ENCODE results near the gene SGCG. TPM values are rescaled to one million over a fixed set of nuclear protein-coding genes. Genes with fewer than 3 reads are reported as not detected.
A peak's percentile ranks its signal among the peaks of the same experiment; 100 is the strongest.

The SGCG gene
- total and polyA plus RNA-seq, 11 donors: 27.9 to 181 (median 119) TPM

DNA sequence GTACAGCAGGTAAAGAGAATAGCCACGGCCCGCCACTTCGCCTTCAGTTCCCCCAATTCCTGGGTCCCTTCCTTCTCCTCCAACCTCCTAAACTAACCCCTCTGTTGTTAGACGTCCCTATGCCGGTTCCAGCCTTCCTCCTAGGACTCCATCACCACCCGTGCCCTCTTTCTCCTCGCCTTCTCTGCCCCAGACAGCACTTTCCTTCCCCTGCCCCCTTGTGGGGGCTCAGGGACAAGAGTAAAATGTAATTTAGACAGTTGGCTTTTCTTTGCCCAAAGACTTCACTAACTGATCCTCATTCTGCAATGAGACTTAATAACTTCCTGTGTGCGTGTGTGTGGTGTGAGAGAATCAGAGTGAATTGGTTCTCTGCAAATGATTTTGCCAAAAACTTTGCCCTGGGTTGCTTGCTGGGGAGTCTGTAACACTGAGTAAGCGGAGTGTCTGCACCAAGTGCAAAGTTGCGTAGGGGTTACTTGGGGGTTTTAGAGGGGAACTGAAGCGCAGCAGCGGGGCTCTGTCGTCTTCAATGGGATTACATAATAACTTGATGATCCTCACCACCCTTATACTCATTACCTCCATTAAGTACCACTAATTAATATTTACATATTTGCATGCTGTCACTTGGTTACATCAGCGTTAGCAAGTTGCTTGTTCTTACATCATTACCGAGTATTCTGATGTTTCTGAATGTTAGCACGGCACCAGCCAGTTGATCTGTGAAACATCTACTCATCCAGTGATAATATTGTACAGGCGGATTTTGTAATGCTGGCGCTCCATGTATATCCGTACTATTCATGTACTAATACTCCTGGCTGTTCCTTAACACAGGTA lies 19.9 kb upstream of the SGCG start:
- 44 to 46% (median 45%) methylated on average over 19 of the region's 19 CpGs for WGBS, 4 donors
- Histone ChIP-seq H3K4me3 (peak overlapping the region in 9 of 12 donors; percentile 41 to 59 (median 49)), H3K36me3 (no peaks in the 10 kb centered on the region), H3K27ac (no peak overlapping the region), H3K4me1 (peaks cover 0 to 13% (median 0%) of the 10 kb centered on the region in 12 donors), H3K27me3 (peaks cover 0 to 22% (median 0%) of the 10 kb centered on the region in 9 donors), H3K9me3 (no peaks in the 10 kb centered on the region)
- ATAC-seq (no peak), DNase-seq (no peak)
- intact Hi-C loops (cut with DNase I): no loop called here
- TF ChIP-seq, protein P1, sequence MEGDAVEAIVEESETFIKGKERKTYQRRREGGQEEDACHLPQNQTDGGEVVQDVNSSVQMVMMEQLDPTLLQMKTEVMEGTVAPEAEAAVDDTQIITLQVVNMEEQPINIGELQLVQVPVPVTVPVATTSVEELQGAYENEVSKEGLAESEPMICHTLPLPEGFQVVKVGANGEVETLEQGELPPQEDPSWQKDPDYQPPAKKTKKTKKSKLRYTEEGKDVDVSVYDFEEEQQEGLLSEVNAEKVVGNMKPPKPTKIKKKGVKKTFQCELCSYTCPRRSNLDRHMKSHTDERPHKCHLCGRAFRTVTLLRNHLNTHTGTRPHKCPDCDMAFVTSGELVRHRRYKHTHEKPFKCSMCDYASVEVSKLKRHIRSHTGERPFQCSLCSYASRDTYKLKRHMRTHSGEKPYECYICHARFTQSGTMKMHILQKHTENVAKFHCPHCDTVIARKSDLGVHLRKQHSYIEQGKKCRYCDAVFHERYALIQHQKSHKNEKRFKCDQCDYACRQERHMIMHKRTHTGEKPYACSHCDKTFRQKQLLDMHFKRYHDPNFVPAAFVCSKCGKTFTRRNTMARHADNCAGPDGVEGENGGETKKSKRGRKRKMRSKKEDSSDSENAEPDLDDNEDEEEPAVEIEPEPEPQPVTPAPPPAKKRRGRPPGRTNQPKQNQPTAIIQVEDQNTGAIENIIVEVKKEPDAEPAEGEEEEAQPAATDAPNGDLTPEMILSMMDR (IDR thresholded peaks at IDR 0.05): peak in 2 of 12 donors; percentile 24 to 29
- no peak for TF ChIP-seq POLR2A (IDR thresholded peaks at IDR 0.05)

DNA sequence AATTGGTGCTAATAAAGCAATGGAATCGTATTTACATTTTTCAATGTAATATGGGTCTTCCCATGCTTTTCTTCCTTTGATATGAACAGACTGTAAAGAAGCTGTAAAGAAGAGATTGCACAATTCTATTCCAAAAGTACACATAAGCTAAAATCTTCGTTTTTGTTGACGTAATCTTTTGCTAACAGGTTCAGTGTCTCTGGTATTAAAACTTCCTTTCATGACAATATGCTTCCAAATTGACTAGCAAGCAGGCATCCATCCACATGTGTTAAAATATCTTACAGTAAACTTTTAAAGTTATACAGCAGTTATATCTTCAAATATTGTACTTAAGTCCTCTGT lies 19.3 kb upstream of the SGCG start:
- no peaks in the 10 kb centered on the region for H3K36me3 ChIP-seq
- no peak for ATAC-seq
- no peaks in the 10 kb centered on the region for H3K9me3 ChIP-seq
- no peak overlapping the region for H3K4me3 ChIP-seq
- peaks cover 0 to 13% (median 0%) of the 10 kb centered on the region in 12 donors for H3K4me1 ChIP-seq
- WGBS, 4 donors: 73 to 84% (median 78%) methylated on average over 3 of the region's 3 CpGs
- intact Hi-C loops (cut with DNase I): no loop called here
- TF ChIP-seq POLR2A (IDR thresholded peaks at IDR 0.05): no peak
- TF ChIP-seq, protein P1 (IDR thresholded peaks at IDR 0.05): no peak
- H3K27ac ChIP-seq: no peak overlapping the region
- no peak for DNase-seq
- H3K27me3 ChIP-seq: peaks cover 0 to 22% (median 0%) of the 10 kb centered on the region in 9 donors

GRCh38 chr13:23175920-23176319 lies 4.9 kb upstream of the SGCG start:
- H3K4me3 ChIP-seq: no peak overlapping the region
- intact Hi-C loops (cut with DNase I): no loop called here
- H3K4me1 ChIP-seq: peaks cover 0 to 4% (median 0%) of the 10 kb centered on the region in 12 donors
- no peaks in the 10 kb centered on the region for H3K27me3 ChIP-seq
- ATAC-seq (no peak), DNase-seq (no peak)
- H3K9me3 ChIP-seq: peaks cover 0 to 11% (median 0%) of the 10 kb centered on the region in 12 donors
- 0 to 57% (median 1%) methylated on average over 1 of the region's 1 CpG for WGBS, 4 donors
- TF ChIP-seq, protein P1 (IDR thresholded peaks at IDR 0.05): peak in 6 of 12 donors; percentile 22 to 42 (median 26)
- no peak for TF ChIP-seq POLR2A (IDR thresholded peaks at IDR 0.05)
- no peak overlapping the region for H3K27ac ChIP-seq
- no peaks in the 10 kb centered on the region for H3K36me3 ChIP-seq

GRCh38 chr13:23182142-23182541 lies 1.4 kb downstream of the SGCG start:
- 33 to 40% (median 36%) methylated on average over 2 of the region's 2 CpGs for WGBS, 4 donors
- H3K9me3 ChIP-seq: no peaks in the 10 kb centered on the region
- peak in 2 of 4 donors; percentile 25 to 30 for ATAC-seq
- peaks cover 0 to 25% (median 4%) of the 10 kb centered on the region in 12 donors for H3K4me1 ChIP-seq
- H3K36me3 ChIP-seq: no peaks in the 10 kb centered on the region
- peak overlapping the region in 11 of 12 donors; percentile 14 to 63 (median 46) for H3K4me3 ChIP-seq
- TF ChIP-seq, protein P1 (IDR thresholded peaks at IDR 0.05): no peak
- TF ChIP-seq POLR2A (IDR thresholded peaks at IDR 0.05): no peak
- H3K27ac ChIP-seq: peak overlapping the region in 10 of 12 donors; percentile 50 to 86 (median 70)
- intact Hi-C loops (cut with DNase I): loop anchor here in 1 of 10 donors (5.0 kb wide), 1 partner anchor 110 kb away; no protein-coding TSS in a partner anchor
- no peak for DNase-seq
- H3K27me3 ChIP-seq: no peaks in the 10 kb centered on the region
